HCT116 (cell line): ENCODE results near the gene TNFRSF9. TPM values are rescaled to one million over a fixed set of nuclear protein-coding genes. Genes with fewer than 3 reads are reported as not detected.

ENCODE experiments used
- ATAC-seq: fragments of 200-7000 bp; cut with Tn5 transposase; 2 replicates; pipeline ENCODE4 v1.9.1; 2020; ENCODE audit warnings: mild to moderate bottlenecking, moderate library complexity
- BruUV-seq: library from RNA; stranded (reverse); fragments of 400-500 nt; replicated peaks from 2 replicates; lab custom pipeline; 2021; lab: Mats Ljungman, UMichigan
- CTCF ChIA-PET: fragments of 300-600 bp; sonication (Branson Sonifier 250); formaldehyde crosslinking; loops from one replicate; lab custom pipeline; 2021; ENCODE audit warnings: antibody characterized with exemption; lab: Charles Lee
- POLR2A ChIA-PET: fragments of 300-600, 350-600 bp; sonication (Branson Sonifier 250); formaldehyde crosslinking; loops from one replicate; lab custom pipeline; 2021; ENCODE audit warnings: antibody characterized with exemption; lab: Charles Lee
- RAD21 ChIA-PET, 2 experiments: fragments of 300-600 bp; sonication (Branson Sonifier 250); formaldehyde crosslinking; loops; one replicate each; lab custom pipeline; 2023; ENCODE audit warnings: low total read pairs in 2 of 2; ENCODE audit not compliant: uncharacterized antibody in 2 of 2, unreplicated experiment in 2 of 2, low non-redundant PET in 1 of 2; lab: Charles Lee
- DNase-seq: peaks from one replicate; pipeline ENCODE4 v3.0.0-alpha.2; 2010; ENCODE audit warnings: low read depth, low spot score
- H2AFZ ChIP-seq: fragments of 200-600 bp; shearing (Covaris generic), sonication (generic); 2 replicates; pipeline ENCODE4 v1.6.1; 2017; ENCODE audit warnings: low read depth, mixed run types, mixed read lengths, antibody characterized with exemption, low read length; ENCODE audit not compliant: poor library complexity, severe bottlenecking
- H3K27ac ChIP-seq: 2 replicates; pipeline ENCODE4 v1.5.1; 2012; ENCODE audit warnings: low read depth, low read length
- H3K27me3 ChIP-seq: fragments of 200-600 bp; sonication (generic); 2 replicates; pipeline ENCODE4 v1.6.1; 2016; ENCODE audit warnings: mixed run types, low read length, mixed read lengths; ENCODE audit not compliant: insufficient read depth
- H3K36me3 ChIP-seq, 2 experiments: fragments of 200-500 bp in 1 of 2; fragments of 200-600 bp in 1 of 2; sonication (Bioruptor generic) in 1 of 2; sonication (generic) in 1 of 2; 2 replicates each; pipeline versions ENCODE4 v1.5.1 to v1.6.1; 2014 to 2016; ENCODE audit warnings: low read length in 2 of 2, inconsistent platforms in 1 of 2, mixed read lengths in 1 of 2, mixed run types in 1 of 2; ENCODE audit not compliant: insufficient read depth in 2 of 2, control insufficient read depth in 1 of 2
- H3K4me1 ChIP-seq, 2 experiments: fragments of 200-600 bp in 1 of 2; sonication (generic) in 1 of 2; 2 replicates each; pipeline versions ENCODE4 v1.5.1 to v1.6.1; 2012 to 2017; ENCODE audit warnings: low read length in 2 of 2, inconsistent platforms in 1 of 2, mild to moderate bottlenecking in 1 of 2, mixed read lengths in 1 of 2, mixed run types in 1 of 2, moderate library complexity in 1 of 2; ENCODE audit not compliant: insufficient read depth in 2 of 2, control insufficient read depth in 1 of 2
- H3K4me2 ChIP-seq: fragments of 200-600 bp; sonication (generic); 2 replicates; pipeline ENCODE4 v1.6.1; 2017; ENCODE audit warnings: mixed run types, low read length, mixed read lengths
- H3K4me3 ChIP-seq, 2 experiments: fragments of 200-600 bp in 1 of 2; sonication (generic) in 1 of 2; replicated peaks in 1 of 2; 2 replicates each; pipeline ENCODE4 v1.5.1; 2011 to 2016; ENCODE audit warnings: low read length in 2 of 2, control low read depth in 1 of 2, low read depth in 1 of 2, mild to moderate bottlenecking in 1 of 2, mixed read lengths in 1 of 2, mixed run types in 1 of 2
- H3K79me2 ChIP-seq: fragments of 200-600 bp; sonication (generic); 2 replicates; pipeline ENCODE4 v1.6.1; 2017; ENCODE audit warnings: mild to moderate bottlenecking, mixed run types, low read length, moderate library complexity, mixed read lengths; ENCODE audit not compliant: insufficient read depth
- H3K9ac ChIP-seq: fragments of 200-600 bp; sonication (generic); 2 replicates; pipeline ENCODE4 v1.6.1; 2016; ENCODE audit warnings: low read length, mixed read lengths
- H3K9me2 ChIP-seq: fragments of 200-600 bp; sonication (generic), shearing (Covaris generic); 2 replicates; pipeline ENCODE4 v1.6.1; 2017; ENCODE audit warnings: mixed run types, mild to moderate bottlenecking, moderate library complexity; ENCODE audit not compliant: insufficient read depth
- H3K9me3 ChIP-seq, 2 experiments: fragments of 200-500 bp in 1 of 2; fragments of 200-600 bp in 1 of 2; sonication (Bioruptor generic) in 1 of 2; sonication (generic) in 1 of 2; 2 replicates each; pipeline ENCODE4 v1.6.1; 2014 to 2017; ENCODE audit warnings: low read length in 2 of 2, mixed read lengths in 2 of 2, inconsistent platforms in 1 of 2, low read depth in 1 of 2, mild to moderate bottlenecking in 1 of 2, mixed run types in 1 of 2, moderate library complexity in 1 of 2; ENCODE audit not compliant: control insufficient read depth in 1 of 2, insufficient read depth in 1 of 2
- H4K20me1 ChIP-seq: fragments of 200-600 bp; sonication (generic), shearing (Covaris generic); 2 replicates; pipeline ENCODE4 v1.6.1; 2017; ENCODE audit warnings: mixed run types, mild to moderate bottlenecking, moderate library complexity; ENCODE audit not compliant: insufficient read depth
- ATF3 ChIP-seq: IDR thresholded peaks from 2 replicates; pipeline ENCODE4 v1.6.1; 2012
- CBX3 ChIP-seq: IDR thresholded peaks from 2 replicates; pipeline ENCODE4 v1.6.1; 2012; ENCODE audit warnings: low read depth
- ELF1 ChIP-seq: IDR thresholded peaks from 2 replicates; pipeline ENCODE4 v1.6.1; 2012; ENCODE audit warnings: low read depth, borderline replicate concordance
- EZH2phosphoT487 ChIP-seq: fragments of 200-600 bp; IDR thresholded peaks from 2 replicates; pipeline ENCODE4 v1.6.1; 2018; ENCODE audit warnings: antibody characterized with exemption, borderline replicate concordance
- FOSL1 ChIP-seq: IDR thresholded peaks from 2 replicates; pipeline ENCODE4 v1.6.1; 2012; ENCODE audit warnings: low read depth
- JUND ChIP-seq: IDR thresholded peaks from 2 replicates; pipeline ENCODE4 v1.6.1; 2012
- MAX ChIP-seq: IDR thresholded peaks from 2 replicates; pipeline ENCODE4 v1.6.1; 2012
- POLR2A ChIP-seq: IDR thresholded peaks from 2 replicates; pipeline ENCODE4 v1.7.0; 2011; ENCODE audit warnings: borderline replicate concordance; ENCODE audit not compliant: insufficient read depth, insufficient read length; ENCODE audit errors: extremely low read depth
- RAD21 ChIP-seq: IDR thresholded peaks from 2 replicates; pipeline ENCODE4 v1.6.1; 2012; ENCODE audit warnings: low read depth, mild to moderate bottlenecking
- REST ChIP-seq: IDR thresholded peaks from 2 replicates; pipeline ENCODE4 v1.6.1; 2012; ENCODE audit warnings: low read depth
- SIN3A ChIP-seq: IDR thresholded peaks from 2 replicates; pipeline ENCODE4 v1.6.1; 2012; ENCODE audit warnings: low read depth
- SRF ChIP-seq: IDR thresholded peaks from 2 replicates; pipeline ENCODE4 v1.6.1; 2012; ENCODE audit warnings: low read depth
- TCF7L2 ChIP-seq: IDR thresholded peaks from 2 replicates; pipeline ENCODE4 v1.7.0; 2011; ENCODE audit warnings: borderline replicate concordance, inconsistent platforms; ENCODE audit not compliant: insufficient read depth, insufficient read length; ENCODE audit errors: extremely low read depth
- YY1 ChIP-seq: IDR thresholded peaks from 2 replicates; pipeline ENCODE4 v1.6.1; 2011; ENCODE audit warnings: low read length, low read depth, moderate library complexity, mild to moderate bottlenecking; ENCODE audit not compliant: insufficient replicate concordance; ENCODE audit errors: extremely low read depth
- ZFX ChIP-seq: fragments of 450-650 bp; IDR thresholded peaks from 2 replicates; pipeline ENCODE4 v1.6.1; 2017
- ZNF274 ChIP-seq: fragments of 200-500 bp; sonication (Bioruptor generic); IDR thresholded peaks from 2 replicates; pipeline ENCODE4 v1.6.1; 2014; ENCODE audit warnings: mild to moderate bottlenecking, low read depth, low read length, inconsistent platforms
- intact Hi-C: fragments of 100-400 bp; cut with micrococcal nuclease; formaldehyde crosslinking; loops from 2 replicates; pipeline ENCODE4 v1.10.0; 2022
- total RNA-seq: library from RNA; stranded (reverse); gene quantifications from one replicate; pipeline ENCODE4 v1.2.1, GENCODE V29; 2021; ENCODE audit not compliant: unreplicated experiment
- TF ChIP-seq, protein P1 (sequence below), 3 experiments: fragments of 200-600 bp in 1 of 3; sonication (generic) in 1 of 3; IDR thresholded peaks in 2 of 3; conservative IDR thresholded peaks in 1 of 3; 2 replicates each; pipeline ENCODE4 v1.5.1; 2012 to 2017; ENCODE audit warnings: low read depth in 2 of 3, low read length in 2 of 3, antibody characterized with exemption in 1 of 3, borderline replicate concordance in 1 of 3, control low read depth in 1 of 3, mild to moderate bottlenecking in 1 of 3, mixed read lengths in 1 of 3, mixed run types in 1 of 3, moderate library complexity in 1 of 3; ENCODE audit not compliant: insufficient read depth in 1 of 3
- TF ChIP-seq, protein P2 (sequence below): IDR thresholded peaks from 2 replicates; pipeline ENCODE4 v1.6.1; 2011; ENCODE audit warnings: mild to moderate bottlenecking, low read length, moderate library complexity; ENCODE audit not compliant: insufficient replicate concordance; ENCODE audit errors: extremely low read depth

Gene TNFRSF9
- total RNA-seq, 1 experiment from 2014 or later = 0.20 TPM

- no TSS peak for BruUV-seq
- POLR2A ChIA-PET = no interaction called here
These were observed 2.6 kb downstream of the TNFRSF9 start for GRCh38 chr1:7938070-7938469.

More at GRCh38 chr1:7938070-7938469, 2.6 kb downstream of the TNFRSF9 start:
- Histone ChIP-seq H3K4me1 (peaks cover 0 to 30% of the 10 kb centered on the region in 2 experiments; a peak in 2 of 4 replicates), H4K20me1 (no peaks in the 10 kb centered on the region), H3K36me3 (no peaks in the 10 kb centered on the region), H3K79me2 (no peaks in the 10 kb centered on the region), H3K27ac (no peak overlapping the region), H2AFZ (no peak overlapping the region), H3K9me2 (no peaks in the 10 kb centered on the region), H3K4me2 (no peak overlapping the region), H3K27me3 (peaks cover 5% of the 10 kb centered on the region; the same call in 1 of the 2 replicates), H3K9me3 (no peaks in the 10 kb centered on the region), H3K9ac (no peak overlapping the region), H3K4me3 (no peak overlapping the region)
- ChIA-PET CTCF (no interaction called here), RAD21 (no interaction called here)
- TF ChIP-seq SRF = no peak
- TF ChIP-seq, protein P1, sequence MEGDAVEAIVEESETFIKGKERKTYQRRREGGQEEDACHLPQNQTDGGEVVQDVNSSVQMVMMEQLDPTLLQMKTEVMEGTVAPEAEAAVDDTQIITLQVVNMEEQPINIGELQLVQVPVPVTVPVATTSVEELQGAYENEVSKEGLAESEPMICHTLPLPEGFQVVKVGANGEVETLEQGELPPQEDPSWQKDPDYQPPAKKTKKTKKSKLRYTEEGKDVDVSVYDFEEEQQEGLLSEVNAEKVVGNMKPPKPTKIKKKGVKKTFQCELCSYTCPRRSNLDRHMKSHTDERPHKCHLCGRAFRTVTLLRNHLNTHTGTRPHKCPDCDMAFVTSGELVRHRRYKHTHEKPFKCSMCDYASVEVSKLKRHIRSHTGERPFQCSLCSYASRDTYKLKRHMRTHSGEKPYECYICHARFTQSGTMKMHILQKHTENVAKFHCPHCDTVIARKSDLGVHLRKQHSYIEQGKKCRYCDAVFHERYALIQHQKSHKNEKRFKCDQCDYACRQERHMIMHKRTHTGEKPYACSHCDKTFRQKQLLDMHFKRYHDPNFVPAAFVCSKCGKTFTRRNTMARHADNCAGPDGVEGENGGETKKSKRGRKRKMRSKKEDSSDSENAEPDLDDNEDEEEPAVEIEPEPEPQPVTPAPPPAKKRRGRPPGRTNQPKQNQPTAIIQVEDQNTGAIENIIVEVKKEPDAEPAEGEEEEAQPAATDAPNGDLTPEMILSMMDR (IDR thresholded peaks at IDR 0.05 in 2 of 3, conservative IDR thresholded peaks at IDR 0.05 in 1 of 3; ENCODE audit: borderline replicate concordance in 1 of 3, insufficient read depth in 1 of 3, low read depth in 2 of 3, low read length in 2 of 3) = no peak
- no peak for TF ChIP-seq SIN3A
- no peak for TF ChIP-seq ZFX
- TF ChIP-seq, protein P2, sequence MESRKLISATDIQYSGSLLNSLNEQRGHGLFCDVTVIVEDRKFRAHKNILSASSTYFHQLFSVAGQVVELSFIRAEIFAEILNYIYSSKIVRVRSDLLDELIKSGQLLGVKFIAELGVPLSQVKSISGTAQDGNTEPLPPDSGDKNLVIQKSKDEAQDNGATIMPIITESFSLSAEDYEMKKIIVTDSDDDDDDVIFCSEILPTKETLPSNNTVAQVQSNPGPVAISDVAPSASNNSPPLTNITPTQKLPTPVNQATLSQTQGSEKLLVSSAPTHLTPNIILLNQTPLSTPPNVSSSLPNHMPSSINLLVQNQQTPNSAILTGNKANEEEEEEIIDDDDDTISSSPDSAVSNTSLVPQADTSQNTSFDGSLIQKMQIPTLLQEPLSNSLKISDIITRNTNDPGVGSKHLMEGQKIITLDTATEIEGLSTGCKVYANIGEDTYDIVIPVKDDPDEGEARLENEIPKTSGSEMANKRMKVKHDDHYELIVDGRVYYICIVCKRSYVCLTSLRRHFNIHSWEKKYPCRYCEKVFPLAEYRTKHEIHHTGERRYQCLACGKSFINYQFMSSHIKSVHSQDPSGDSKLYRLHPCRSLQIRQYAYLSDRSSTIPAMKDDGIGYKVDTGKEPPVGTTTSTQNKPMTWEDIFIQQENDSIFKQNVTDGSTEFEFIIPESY = no peak
- TF ChIP-seq RAD21 = no peak
- TF ChIP-seq REST = no peak
- no peak for TF ChIP-seq FOSL1
- TF ChIP-seq EZH2phosphoT487 = no peak
- TF ChIP-seq POLR2A = no peak
- TF ChIP-seq JUND = no peak
- no peak for TF ChIP-seq MAX
- TF ChIP-seq CBX3 = no peak
- TF ChIP-seq ZNF274 = no peak
- TF ChIP-seq YY1 = no peak
- no peak for TF ChIP-seq TCF7L2
- TF ChIP-seq ATF3 = no peak
- TF ChIP-seq ELF1 = no peak
- ATAC-seq (no peak), DNase-seq (no peak)
- intact Hi-C loops = no loop called here
